ENCODE data around the gene CMIP. TPM values are rescaled to one million over a fixed set of nuclear protein-coding genes. Genes with fewer than 3 reads are reported as not detected.
"Not testable (repeated sequence)": the region's sequence is repeated elsewhere in the genome, so short reads cannot be mapped to it uniquely, and the experiment has no call there.

Gene CMIP
- total RNA-seq, 1 donor from 2014 or later = 40.0 TPM

DNA sequence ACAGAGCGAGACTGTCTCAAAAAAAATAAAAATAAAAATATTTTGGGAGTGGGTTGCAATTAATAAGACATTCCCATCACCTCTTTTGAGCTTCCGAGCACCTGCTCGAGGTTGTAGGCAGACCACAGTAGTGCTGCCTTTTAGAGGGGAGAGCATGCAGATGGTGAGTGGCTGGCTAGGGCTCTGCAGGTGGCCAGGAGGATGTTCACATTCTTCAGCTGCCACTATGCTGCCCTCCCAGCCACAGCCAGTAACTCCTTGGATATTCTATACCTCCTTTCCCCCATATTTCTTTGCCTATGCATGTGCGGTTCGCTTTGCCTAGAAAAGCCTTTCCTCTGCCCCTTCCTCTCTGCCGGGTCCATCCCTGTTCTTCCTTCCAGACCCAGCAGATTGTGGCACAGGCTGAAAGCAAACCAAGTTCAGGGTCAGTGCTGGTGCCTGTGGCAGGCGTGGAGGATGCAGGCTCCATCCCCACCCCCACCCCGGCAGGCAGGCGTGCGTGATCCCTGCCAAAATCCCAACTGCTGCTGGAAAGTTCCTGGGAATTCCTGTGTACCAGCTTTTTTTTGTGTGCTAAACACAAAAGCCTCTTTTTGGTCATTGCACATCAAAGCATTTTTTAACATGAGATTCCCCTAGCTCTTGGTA is 33.8 kb upstream of the CMIP start:
- DNase-seq = no peak
- intact Hi-C loops (cut with micrococcal nuclease) = no loop called here
- Mint-ChIP-seq H3K36me3 (ENCODE audit: low read depth) (no peaks in the 10 kb centered on the region), H3K27me3 (peaks cover 19% of the 10 kb centered on the region), H3K27ac (no peak overlapping the region), H3K9me3 (no peaks in the 10 kb centered on the region), H3K4me1 (no peaks in the 10 kb centered on the region), H3K4me3 (no peak overlapping the region)

DNA sequence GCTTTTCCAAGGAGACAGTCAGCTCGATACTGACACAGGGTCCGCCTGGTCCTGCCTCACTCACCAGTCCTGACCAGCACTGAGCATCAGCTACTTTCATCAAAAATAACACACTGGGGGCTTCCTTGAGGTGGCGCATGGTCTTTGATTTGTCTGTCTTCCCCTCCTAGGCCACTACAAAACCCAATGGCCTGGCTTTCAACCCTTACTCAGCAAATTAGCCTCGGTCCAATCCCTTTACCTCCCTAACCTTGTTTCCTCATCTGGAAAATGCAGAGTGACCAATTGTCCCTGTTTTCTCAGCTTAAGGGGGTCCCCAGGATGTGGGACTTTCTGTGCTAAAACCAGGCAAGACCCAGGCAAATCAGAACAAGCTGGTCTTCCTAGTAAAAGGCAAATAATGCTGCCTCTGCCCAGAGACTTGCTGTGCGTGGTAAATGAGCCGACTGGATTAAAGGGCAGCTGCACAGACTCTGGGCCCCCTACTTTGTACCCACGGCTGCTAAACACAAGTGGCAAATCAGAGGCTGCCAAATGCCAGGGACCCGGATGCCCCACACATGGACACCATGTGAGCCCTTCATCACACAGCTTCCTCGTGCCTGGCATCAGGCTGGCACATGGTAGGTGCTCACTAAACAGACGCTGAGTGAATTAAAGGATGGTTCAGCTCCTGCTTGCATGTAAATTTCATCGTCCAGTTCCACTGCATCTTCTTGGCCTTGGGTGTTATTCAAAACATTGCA is 31.2 kb upstream of the CMIP start:
- Mint-ChIP-seq H3K27me3 (peaks cover 18% of the 10 kb centered on the region), H3K4me1 (no peaks in the 10 kb centered on the region), H3K27ac (no peak overlapping the region), H3K4me3 (no peak overlapping the region), H3K36me3 (ENCODE audit: low read depth) (no peaks in the 10 kb centered on the region), H3K9me3 (no peaks in the 10 kb centered on the region)
- intact Hi-C loops (cut with micrococcal nuclease) = no loop called here
- DNase-seq = no peak

DNA sequence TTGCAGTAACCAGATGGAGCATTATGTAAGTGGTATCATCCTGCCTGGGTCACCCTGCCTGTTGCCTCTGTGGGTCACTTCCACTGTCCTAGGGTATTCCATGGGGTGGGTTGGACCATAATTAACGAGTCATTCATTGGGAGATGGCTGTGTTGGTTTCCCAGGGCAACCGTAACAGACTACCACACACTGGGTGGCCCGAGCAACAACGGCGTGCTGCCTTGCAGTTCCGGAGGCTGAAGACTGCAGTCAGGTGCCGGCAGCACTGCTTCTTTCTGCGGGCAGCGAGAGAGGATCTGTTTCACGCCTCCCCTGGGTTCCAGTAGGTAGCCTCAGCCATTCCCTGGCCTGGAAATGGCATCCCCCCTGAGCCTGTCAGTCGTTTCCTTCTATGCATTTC is 28.9 kb upstream of the CMIP start:
- no peak for DNase-seq
- Mint-ChIP-seq H3K27me3 (peaks cover 14% of the 10 kb centered on the region), H3K9me3 (no peaks in the 10 kb centered on the region), H3K4me3 (no peak overlapping the region), H3K27ac (no peak overlapping the region), H3K4me1 (no peaks in the 10 kb centered on the region), H3K36me3 (ENCODE audit: low read depth) (no peaks in the 10 kb centered on the region)
- intact Hi-C loops (cut with micrococcal nuclease) = no loop called here

DNA sequence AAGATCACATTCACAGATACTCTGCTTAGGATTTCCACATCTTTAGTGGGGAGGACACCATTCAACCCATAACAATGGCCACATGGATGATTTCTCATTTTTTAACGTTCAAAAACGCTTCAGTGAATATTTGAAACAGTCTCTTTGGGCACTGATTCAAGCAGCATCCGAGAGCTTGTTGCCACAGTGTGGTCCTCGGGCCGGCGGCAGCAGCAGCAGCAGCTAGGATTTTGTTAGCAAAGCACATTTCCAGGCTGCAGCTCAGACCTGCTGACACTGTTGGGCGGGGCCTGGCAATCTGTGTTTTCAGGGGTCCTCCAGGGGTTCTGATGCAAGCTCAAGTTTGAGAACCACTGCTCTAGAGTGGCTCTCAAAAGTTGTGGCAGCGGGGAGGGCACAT is 27.9 kb upstream of the CMIP start:
- intact Hi-C loops (cut with micrococcal nuclease) = no loop called here
- Mint-ChIP-seq H3K36me3 (ENCODE audit: low read depth) (no peaks in the 10 kb centered on the region), H3K27me3 (peaks cover 14% of the 10 kb centered on the region), H3K4me1 (no peaks in the 10 kb centered on the region), H3K4me3 (no peak overlapping the region), H3K27ac (no peak overlapping the region), H3K9me3 (no peaks in the 10 kb centered on the region)
- DNase-seq = no peak

DNA sequence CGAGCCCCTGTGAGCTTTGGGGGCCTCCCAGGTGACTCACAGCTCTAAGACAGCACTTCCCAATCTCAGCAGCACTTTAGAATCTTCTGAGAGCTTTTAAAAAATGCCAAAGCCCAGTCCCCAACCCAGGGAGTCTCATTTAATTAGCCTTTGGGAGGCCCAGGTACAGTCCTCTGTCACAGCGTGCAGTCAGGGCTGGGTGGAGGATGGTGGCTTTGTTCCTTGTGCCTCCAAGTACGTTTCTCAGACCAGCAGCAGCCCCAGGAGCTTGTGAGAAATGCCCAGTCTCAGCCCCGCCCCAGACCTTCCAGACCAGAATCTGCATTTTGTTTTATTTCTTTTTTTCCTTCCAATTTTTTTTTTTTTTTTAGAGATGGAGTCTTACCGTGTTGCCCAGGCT is 27.4 kb upstream of the CMIP start:
- H3K4me1 Mint-ChIP-seq = no peaks in the 10 kb centered on the region

DNA sequence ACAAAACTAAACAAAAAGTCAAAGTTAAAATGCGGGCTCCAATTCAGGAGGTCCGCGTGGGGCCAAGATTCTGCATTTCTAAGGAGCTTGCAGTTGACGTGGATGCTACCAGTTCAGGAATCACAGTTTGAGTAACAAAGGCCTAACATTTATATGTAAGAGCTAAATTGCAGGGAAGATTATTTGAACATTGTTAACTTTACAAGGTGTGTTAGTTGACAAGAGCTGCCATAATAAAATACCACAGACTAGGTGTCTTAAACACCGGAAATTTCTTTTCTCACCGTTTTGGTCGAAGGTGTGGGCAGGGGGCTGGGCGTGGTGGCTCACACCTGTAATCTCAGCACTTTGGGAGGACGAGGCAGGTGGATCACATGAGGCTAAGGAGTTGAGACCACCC is 24.8 kb upstream of the CMIP start:
- Mint-ChIP-seq H3K27ac (no peak overlapping the region), H3K4me3 (no peak overlapping the region), H3K4me1 (peaks cover 6% of the 10 kb centered on the region), H3K36me3 (ENCODE audit: low read depth) (no peaks in the 10 kb centered on the region), H3K9me3 (peaks cover under 1% of the 10 kb centered on the region), H3K27me3 (peaks cover 2% of the 10 kb centered on the region)
- no peak for DNase-seq
- intact Hi-C loops (cut with micrococcal nuclease) = no loop called here

More for the DNA sequence above, 27.4 kb upstream of the CMIP start:
- Mint-ChIP-seq H3K27me3 (peaks cover 12% of the 10 kb centered on the region), H3K36me3 (ENCODE audit: low read depth) (no peaks in the 10 kb centered on the region), H3K9me3 (no peaks in the 10 kb centered on the region), H3K27ac (no peak overlapping the region), H3K4me3 (no peak overlapping the region)
- DNase-seq = no peak
- intact Hi-C loops (cut with micrococcal nuclease) = no loop called here

DNA sequence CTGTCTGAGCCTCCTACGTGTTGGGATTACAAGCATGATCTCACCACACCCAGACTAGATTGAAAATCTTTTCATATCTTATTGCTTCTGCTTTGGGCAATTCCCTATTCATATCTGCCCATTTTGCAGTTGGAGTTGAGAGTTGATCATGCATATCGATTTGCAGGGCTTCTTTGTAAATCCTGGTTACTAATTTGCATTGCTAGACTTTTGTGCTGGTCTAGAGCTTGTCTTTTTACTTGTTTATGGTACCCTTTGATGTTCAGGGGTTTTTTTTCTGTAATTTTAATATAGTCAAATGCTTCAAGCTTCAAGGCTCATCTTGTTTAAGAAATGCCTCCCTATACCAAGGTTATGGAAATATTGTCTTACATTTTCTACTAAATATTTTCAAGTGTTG is 23.5 kb upstream of the CMIP start:
- Mint-ChIP-seq H3K27me3 (peaks cover 2% of the 10 kb centered on the region), H3K36me3 (ENCODE audit: low read depth) (no peaks in the 10 kb centered on the region), H3K27ac (no peak overlapping the region), H3K4me1 (peaks cover 8% of the 10 kb centered on the region), H3K9me3 (peaks cover 4% of the 10 kb centered on the region), H3K4me3 (no peak overlapping the region)
- no peak for DNase-seq
- intact Hi-C loops (cut with micrococcal nuclease) = no loop called here

DNA sequence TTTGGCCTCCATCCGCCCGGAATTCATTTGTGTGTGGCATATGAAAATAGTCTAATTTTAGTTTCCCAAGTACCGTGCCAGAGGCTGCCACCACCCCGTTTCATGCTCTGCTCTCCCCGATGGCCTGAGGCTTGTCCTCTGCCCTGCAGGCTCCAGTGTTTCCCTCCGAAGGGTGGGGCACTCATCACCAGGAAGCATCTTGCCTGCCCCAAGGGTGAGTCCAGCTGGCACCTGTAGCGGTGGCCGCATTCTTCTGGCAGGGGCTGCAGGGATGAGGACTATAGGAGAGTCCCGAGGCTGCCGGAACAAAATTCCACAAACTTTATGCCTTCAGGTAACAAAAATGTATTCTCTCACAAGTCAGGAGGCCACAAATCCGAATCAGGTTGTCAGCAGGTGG is 23.1 kb upstream of the CMIP start:
- Mint-ChIP-seq H3K4me1 (peaks cover 8% of the 10 kb centered on the region), H3K36me3 (ENCODE audit: low read depth) (no peaks in the 10 kb centered on the region), H3K27me3 (peaks cover 2% of the 10 kb centered on the region), H3K9me3 (peaks cover 4% of the 10 kb centered on the region), H3K27ac (no peak overlapping the region), H3K4me3 (no peak overlapping the region)
- DNase-seq = no peak
- intact Hi-C loops (cut with micrococcal nuclease) = no loop called here

DNA sequence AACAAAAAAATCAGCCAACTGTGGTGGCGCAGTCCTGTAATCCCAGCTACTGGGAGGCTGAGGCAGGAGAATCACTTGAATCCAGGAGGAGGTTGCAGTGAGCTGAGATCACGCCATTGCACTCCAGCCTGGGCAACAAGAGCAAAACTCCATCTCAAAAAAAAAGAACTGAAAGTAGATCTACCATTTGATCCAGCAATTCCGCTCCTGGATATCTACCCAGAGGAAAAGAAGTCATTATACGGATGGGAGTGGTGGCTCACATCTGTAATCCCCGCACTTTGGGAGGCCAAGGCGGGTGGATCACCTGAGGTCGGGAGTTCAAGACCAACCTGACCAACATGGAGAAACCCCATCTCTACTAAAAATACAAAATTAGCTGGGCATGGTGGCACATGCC is 22.5 kb upstream of the CMIP start:
- H3K27me3 Mint-ChIP-seq; H3K4me1 Mint-ChIP-seq; DNase-seq; H3K27ac Mint-ChIP-seq; H3K9me3 Mint-ChIP-seq; H3K36me3 Mint-ChIP-seq (ENCODE audit: low read depth); intact Hi-C loops (cut with micrococcal nuclease); H3K4me3 Mint-ChIP-seq: not testable (repeated sequence)

DNA sequence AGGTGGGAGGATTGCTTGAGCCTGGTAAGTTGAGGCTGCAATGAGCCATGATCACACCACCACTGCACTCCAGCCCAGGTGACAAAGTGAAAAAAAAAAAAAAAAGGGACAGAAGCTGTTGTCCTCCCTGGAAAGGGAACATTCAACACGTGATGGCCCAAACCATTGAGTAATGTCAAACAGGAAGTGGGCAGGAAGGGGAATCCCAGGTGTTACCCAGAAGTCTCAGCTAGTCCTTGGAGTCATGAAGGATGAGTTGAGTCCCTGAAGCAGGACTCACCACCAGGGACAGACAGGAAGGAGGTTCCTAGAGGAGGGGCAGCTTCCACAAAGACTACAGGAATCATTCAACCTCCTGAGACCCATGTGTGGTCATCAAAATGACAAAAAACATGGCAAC is 19.8 kb upstream of the CMIP start:
- peak overlapping the region; percentile 75 for H3K27ac Mint-ChIP-seq
- intact Hi-C loops (cut with micrococcal nuclease) = no loop called here
- peaks cover 4% of the 10 kb centered on the region for H3K9me3 Mint-ChIP-seq

DNA sequence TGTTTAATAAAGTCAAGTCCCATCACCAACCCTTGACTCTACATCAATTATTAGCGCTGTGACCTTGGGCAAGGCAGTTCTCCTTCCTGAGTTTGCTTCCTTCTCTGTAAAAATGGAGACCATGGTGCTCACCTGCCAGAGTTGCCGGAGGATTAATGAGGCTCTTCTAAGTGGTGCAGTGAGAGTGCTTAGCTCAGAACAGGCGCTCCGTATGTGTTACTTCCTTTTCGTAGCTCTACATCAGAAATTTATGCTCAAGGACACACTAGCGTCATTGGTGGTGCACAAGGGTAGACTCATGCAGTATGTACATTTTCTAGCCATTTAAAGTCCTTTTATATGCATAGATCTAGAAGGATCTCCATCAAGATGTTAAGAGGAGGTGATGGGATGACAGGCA is 17.4 kb upstream of the CMIP start:
- H3K4me3 Mint-ChIP-seq = no peak overlapping the region
- H3K36me3 Mint-ChIP-seq (ENCODE audit: low read depth) = no peaks in the 10 kb centered on the region

More for the DNA sequence above, 19.8 kb upstream of the CMIP start:
- Mint-ChIP-seq H3K36me3 (ENCODE audit: low read depth) (no peaks in the 10 kb centered on the region), H3K27me3 (peaks cover 8% of the 10 kb centered on the region), H3K4me1 (peaks cover 8% of the 10 kb centered on the region), H3K4me3 (peak overlapping the region; percentile 60)
- peak; percentile 78 for DNase-seq

DNA sequence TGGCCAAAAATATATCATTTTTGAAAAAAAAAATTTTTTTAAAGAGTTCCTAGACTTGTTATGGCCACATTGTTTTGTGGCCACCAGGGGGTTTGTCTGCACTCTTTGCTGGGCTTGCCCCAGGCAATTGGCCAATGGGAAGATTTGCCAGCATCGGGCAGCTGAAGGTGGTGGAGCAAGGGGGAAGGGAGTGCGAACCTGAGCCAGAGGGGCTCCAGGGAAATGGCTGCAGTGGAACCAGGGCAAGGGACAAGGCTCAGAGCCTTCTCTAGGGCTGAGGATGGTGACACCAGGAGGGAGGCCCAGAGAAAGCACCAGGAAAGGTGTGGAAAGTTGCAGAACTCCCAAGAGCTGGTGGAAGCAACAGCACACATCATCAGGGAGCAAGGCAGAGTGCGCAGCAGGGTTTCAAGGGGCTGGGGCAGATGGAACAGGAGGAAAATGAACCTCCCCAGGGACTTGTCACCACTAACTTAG is 15.5 kb upstream of the CMIP start:
- intact Hi-C loops (cut with micrococcal nuclease) = no loop called here
- Mint-ChIP-seq H3K9me3 (peaks cover 4% of the 10 kb centered on the region), H3K4me3 (no peak overlapping the region), H3K27ac (no peak overlapping the region), H3K4me1 (peaks cover 8% of the 10 kb centered on the region), H3K27me3 (peaks cover 6% of the 10 kb centered on the region), H3K36me3 (ENCODE audit: low read depth) (no peaks in the 10 kb centered on the region)
- DNase-seq = no peak

More for the DNA sequence above, 17.4 kb upstream of the CMIP start:
- intact Hi-C loops (cut with micrococcal nuclease) = no loop called here
- H3K9me3 Mint-ChIP-seq = peaks cover 4% of the 10 kb centered on the region
- H3K27ac Mint-ChIP-seq = no peak overlapping the region
- peaks cover 6% of the 10 kb centered on the region for H3K27me3 Mint-ChIP-seq
- DNase-seq = no peak
- peaks cover 8% of the 10 kb centered on the region for H3K4me1 Mint-ChIP-seq

DNA sequence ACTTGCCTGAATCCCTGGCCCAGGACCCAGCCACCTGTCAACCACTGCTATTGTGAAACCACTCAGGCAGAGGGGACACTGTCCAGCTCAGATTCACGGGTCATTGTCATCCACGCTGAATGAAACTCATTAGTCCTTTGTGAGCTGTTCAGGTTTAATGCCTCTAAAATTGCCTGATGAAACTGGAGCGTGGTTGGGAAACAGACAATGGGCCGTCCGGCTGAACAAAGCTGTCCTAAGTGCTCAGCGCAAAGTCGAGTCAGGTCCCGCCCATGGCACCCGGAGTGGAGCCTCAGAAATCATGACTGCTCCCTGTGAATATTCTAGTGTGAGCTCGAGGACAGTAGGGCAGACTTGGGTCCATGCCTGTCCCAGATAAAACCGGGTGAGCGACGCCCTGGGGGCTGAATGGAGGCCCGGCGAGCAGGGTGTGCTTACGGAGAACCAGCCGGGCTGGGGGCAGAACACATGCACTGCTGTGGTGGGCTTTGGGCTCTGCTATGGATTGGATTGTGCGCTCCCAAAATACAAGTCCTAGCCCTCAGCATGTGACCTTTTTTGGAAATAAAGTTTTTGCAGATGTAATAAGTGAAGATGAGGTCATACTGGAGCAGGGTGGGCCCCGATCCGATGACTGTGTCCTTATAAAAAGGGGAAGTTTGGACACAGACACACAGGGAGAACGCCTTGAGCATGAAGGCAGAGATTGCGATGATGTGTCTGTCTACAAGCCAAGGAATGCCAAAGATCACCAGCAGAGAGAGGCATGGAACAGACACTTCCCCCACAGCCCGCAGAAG is 12.9 kb upstream of the CMIP start:
- H3K4me3 Mint-ChIP-seq = no peak overlapping the region
- peaks cover 2% of the 10 kb centered on the region for H3K36me3 Mint-ChIP-seq (ENCODE audit: low read depth)
- peaks cover 19% of the 10 kb centered on the region for H3K27me3 Mint-ChIP-seq
- H3K9me3 Mint-ChIP-seq = no peaks in the 10 kb centered on the region
- no peak for DNase-seq
- peaks cover 3% of the 10 kb centered on the region for H3K4me1 Mint-ChIP-seq
- no peak overlapping the region for H3K27ac Mint-ChIP-seq
- intact Hi-C loops (cut with micrococcal nuclease) = no loop called here

DNA sequence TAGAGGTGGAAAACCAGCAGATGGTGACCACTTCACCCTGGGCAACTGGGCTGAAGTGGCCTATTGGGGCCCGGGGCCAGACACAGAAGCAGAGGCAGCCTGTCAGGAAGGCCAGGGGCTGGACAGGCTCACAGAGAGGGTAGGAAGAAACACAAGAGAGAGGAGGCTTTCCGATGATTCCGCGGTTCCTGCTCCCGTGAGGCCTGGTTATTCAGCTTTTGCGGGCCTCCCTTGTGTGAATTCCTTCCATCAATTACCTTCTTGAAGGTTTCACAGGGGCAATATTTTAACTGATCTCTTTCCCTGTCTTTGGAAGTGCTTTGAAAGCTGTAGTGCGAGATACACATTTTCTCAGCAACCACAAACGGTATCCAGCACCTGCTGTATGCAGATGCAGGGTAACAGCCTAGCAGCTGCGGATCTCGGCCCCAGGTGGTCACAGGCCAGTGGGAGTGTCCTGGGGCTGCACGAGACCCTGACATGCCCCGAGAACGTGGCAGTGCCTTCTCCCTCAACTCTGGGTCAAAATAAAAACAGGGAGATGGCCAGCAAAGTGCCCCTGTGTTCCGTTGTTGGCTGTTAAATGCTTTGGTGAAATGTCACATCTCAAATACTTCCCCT is 11.6 kb upstream of the CMIP start:
- H3K9me3 Mint-ChIP-seq = no peaks in the 10 kb centered on the region
- H3K36me3 Mint-ChIP-seq (ENCODE audit: low read depth) = peaks cover 2% of the 10 kb centered on the region
- H3K4me1 Mint-ChIP-seq = peaks cover 5% of the 10 kb centered on the region
- no peak overlapping the region for H3K4me3 Mint-ChIP-seq
- intact Hi-C loops (cut with micrococcal nuclease) = no loop called here
- H3K27ac Mint-ChIP-seq = no peak overlapping the region
- DNase-seq = no peak
- peaks cover 25% of the 10 kb centered on the region for H3K27me3 Mint-ChIP-seq
